GM12865 (cell line): ENCODE measurements around the gene GEN1.

Source experiments
- DNase-seq: peaks from one replicate; pipeline ENCODE4 v3.0.0; 2010; ENCODE audit warnings: low read depth
- H3K4me3 ChIP-seq: 2 replicates; pipeline ENCODE4 v1.5.1; 2011; ENCODE audit warnings: mild to moderate bottlenecking, low read depth, low read length, control low read depth
- CTCF ChIP-seq: IDR thresholded peaks from 2 replicates; pipeline ENCODE4 v1.5.1; 2011; ENCODE audit warnings: low read length, control low read depth, low read depth, inconsistent platforms; ENCODE audit not compliant: insufficient read depth; ENCODE audit errors: missing control alignments

Gene GEN1

GRCh38 chr2:17752892-17753802, 791 bp upstream of the GEN1 start:
- no peak for TF ChIP-seq CTCF
- peak overlapping the region; percentile 84 for H3K4me3 ChIP-seq
- peak; percentile 78 for DNase-seq

- TF ChIP-seq CTCF, result no peak
- peak overlapping the region; percentile 84 for H3K4me3 ChIP-seq
- DNase-seq, result peak; percentile 15
Measured at GRCh38 chr2:17754773-17755425, 961 bp downstream of the GEN1 start.

DNA sequence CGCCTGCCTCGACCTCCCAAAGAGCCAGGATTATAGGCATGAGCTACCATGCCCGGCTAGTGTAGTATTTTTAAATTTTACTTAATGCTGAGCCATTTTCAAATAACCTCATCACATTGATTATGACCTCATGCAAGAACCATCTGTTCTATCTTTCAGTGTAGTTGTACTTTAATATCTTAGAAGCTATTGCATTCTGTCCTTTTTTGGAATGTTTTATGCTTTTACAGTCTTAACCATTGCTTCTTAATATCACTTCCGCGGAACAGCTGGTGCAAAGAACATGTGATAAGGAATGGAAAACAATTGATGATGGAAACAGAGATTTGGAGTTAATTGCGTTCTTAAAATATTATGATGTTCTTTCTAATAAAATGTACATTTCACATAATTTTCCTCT, 2.7 kb downstream of the GEN1 start:
- peak overlapping the region; percentile 24; the same call in 1 of the 2 replicates for H3K4me3 ChIP-seq
- no peak for TF ChIP-seq CTCF

DNA sequence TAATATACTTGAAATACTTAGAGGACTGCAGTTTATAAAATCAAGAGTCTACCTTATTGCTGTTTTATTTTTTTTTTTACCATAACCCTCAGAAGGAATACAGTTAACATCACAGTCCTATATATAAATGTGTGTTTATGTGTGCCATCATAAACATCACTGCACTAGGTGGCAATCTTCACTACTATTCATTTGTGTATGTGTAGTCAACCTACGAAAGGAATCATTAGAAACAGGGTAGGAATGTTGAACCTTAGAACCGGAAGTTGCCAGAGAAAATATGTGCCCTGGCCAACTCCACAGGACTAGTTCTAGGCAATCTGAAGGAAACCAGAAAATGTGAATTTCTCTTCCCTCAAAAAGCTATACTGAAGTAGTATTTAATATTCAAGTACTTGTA, 3.4 kb downstream of the GEN1 start:
- peak overlapping the region; percentile 16 for H3K4me3 ChIP-seq
- DNase-seq, result no peak
- TF ChIP-seq CTCF, result no peak

More for the DNA sequence above, 2.7 kb downstream of the GEN1 start:
- no peak for DNase-seq

GRCh38 chr2:17758118-17758517, 4.2 kb downstream of the GEN1 start:
- TF ChIP-seq CTCF, result no peak
- DNase-seq, result no peak
- peak overlapping the region; percentile 16; the same call in 1 of the 2 replicates for H3K4me3 ChIP-seq

DNA sequence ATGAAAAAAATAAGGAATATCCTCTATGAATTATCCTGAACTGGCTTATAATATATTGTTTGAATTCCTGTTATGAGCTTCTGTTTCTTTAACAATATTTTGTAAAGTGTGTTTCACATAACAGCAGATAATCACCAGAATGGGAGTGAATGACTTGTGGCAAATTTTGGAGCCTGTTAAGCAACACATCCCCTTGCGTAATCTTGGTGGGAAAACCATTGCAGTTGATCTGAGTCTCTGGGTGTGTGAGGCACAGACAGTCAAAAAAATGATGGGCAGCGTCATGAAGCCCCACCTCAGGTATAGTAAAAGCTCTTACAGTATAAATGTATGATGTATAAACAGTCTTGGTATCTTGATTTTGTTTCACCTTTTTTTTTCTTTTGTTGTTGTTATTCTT, 5.9 kb downstream of the GEN1 start:
- no peak overlapping the region for H3K4me3 ChIP-seq
- DNase-seq, result no peak
- no peak for TF ChIP-seq CTCF
